SK-N-SH (cell line): ENCODE measurements around the gene ANK3. TPM values are rescaled to one million over a fixed set of nuclear protein-coding genes. Genes with fewer than 3 reads are reported as not detected.

ENCODE experiments used
- CTCF ChIA-PET: fragments of 300-600, 350-600 bp; formaldehyde crosslinking; extraction: SDS; loops from one replicate; lab custom pipeline; 2021; lab: Yijun Ruan, JAX
- POLR2A ChIA-PET: fragments of 350-600 bp; sonication (Branson Sonifier 250); formaldehyde crosslinking; extraction: SDS; loops from one replicate; lab custom pipeline; 2020; ENCODE audit warnings: antibody characterized with exemption, inconsistent platforms; lab: Yijun Ruan, JAX
- DNase-seq: peaks from one replicate; pipeline ENCODE4 v3.0.0; 2012
- H2AFZ ChIP-seq: fragments of 200-600 bp; sonication (generic); 2 replicates; pipeline ENCODE4 v1.8.1; 2016; ENCODE audit warnings: antibody characterized with exemption, mild to moderate bottlenecking, low read depth
- H3F3A ChIP-seq: fragments of 200-600 bp; sonication (generic); replicated peaks from 2 replicates; pipeline ENCODE3; 2016; ENCODE audit warnings: antibody characterized with exemption, mild to moderate bottlenecking; ENCODE audit not compliant: insufficient read depth
- H3K27ac ChIP-seq, 2 experiments: fragments of 200-500 bp in 1 of 2; fragments of 200-600 bp in 1 of 2; sonication (Bioruptor generic) in 1 of 2; sonication (generic), shearing (Covaris generic) in 1 of 2; 2 replicates each; pipeline versions ENCODE4 v1.5.1 to v1.6.1; 2014 to 2016; ENCODE audit warnings: low read depth in 2 of 2, inconsistent platforms in 1 of 2, low read length in 1 of 2, mild to moderate bottlenecking in 1 of 2, mixed read lengths in 1 of 2
- H3K27me3 ChIP-seq: fragments of 200-600 bp; sonication (generic), shearing (Covaris generic); 2 replicates; pipeline ENCODE4 v1.6.1; 2016; ENCODE audit warnings: mixed run types; ENCODE audit not compliant: insufficient read depth
- H3K36me3 ChIP-seq, 2 experiments: fragments of 200-500 bp in 1 of 2; fragments of 200-600 bp in 1 of 2; sonication (Bioruptor generic) in 1 of 2; sonication (generic) in 1 of 2; replicated peaks in 1 of 2; 2 replicates each; pipeline versions ENCODE3 to v1.5.1; 2014 to 2016; ENCODE audit warnings: low read length in 1 of 2, mild to moderate bottlenecking in 1 of 2; ENCODE audit not compliant: insufficient read depth in 2 of 2, control insufficient read depth in 1 of 2
- H3K4me1 ChIP-seq, 2 experiments: fragments of 200-500 bp in 1 of 2; fragments of 200-600 bp in 1 of 2; sonication (Bioruptor generic) in 1 of 2; sonication (generic), shearing (Covaris generic) in 1 of 2; 2 replicates each; pipeline versions ENCODE4 v1.5.1 to v1.6.1; 2014 to 2016; ENCODE audit warnings: low read depth in 1 of 2, low read length in 1 of 2, mixed run types in 1 of 2; ENCODE audit not compliant: insufficient read depth in 2 of 2, control insufficient read depth in 1 of 2
- H3K4me2 ChIP-seq: fragments of 200-600 bp; sonication (generic), shearing (Covaris generic); 2 replicates; pipeline ENCODE4 v1.6.1; 2017; ENCODE audit warnings: mixed run types
- H3K4me3 ChIP-seq, 2 experiments: fragments of 200-500 bp in 1 of 2; fragments of 200-600 bp in 1 of 2; sonication (Bioruptor generic) in 1 of 2; sonication (generic), shearing (Covaris generic) in 1 of 2; 2 replicates each; pipeline versions ENCODE4 v1.5.1 to v1.8.1; 2014 to 2016; ENCODE audit warnings: low read depth in 2 of 2, inconsistent platforms in 1 of 2, low read length in 1 of 2, mild to moderate bottlenecking in 1 of 2, mixed read lengths in 1 of 2, moderate library complexity in 1 of 2
- H3K79me2 ChIP-seq: fragments of 200-600 bp; sonication (generic); 2 replicates; pipeline ENCODE4 v1.8.1; 2017; ENCODE audit warnings: mild to moderate bottlenecking; ENCODE audit not compliant: insufficient read depth
- H3K9ac ChIP-seq: fragments of 200-600 bp; sonication (generic); 2 replicates; pipeline ENCODE4 v1.6.1; 2017; ENCODE audit warnings: mixed run types
- H3K9me2 ChIP-seq: fragments of 200-600 bp; sonication (generic); 2 replicates; pipeline ENCODE4 v1.6.1; 2017; ENCODE audit warnings: mixed run types
- H3K9me3 ChIP-seq: fragments of 200-600 bp; sonication (generic); 2 replicates; pipeline ENCODE4 v1.6.1; 2017; ENCODE audit warnings: mixed run types, mild to moderate bottlenecking, moderate library complexity
- H4K20me1 ChIP-seq: fragments of 200-600 bp; sonication (generic); 2 replicates; pipeline ENCODE4 v1.6.1; 2017; ENCODE audit warnings: mild to moderate bottlenecking, mixed run types; ENCODE audit not compliant: insufficient read depth
- CTCF ChIP-seq: fragments of 200-600 bp; sonication (generic); IDR thresholded peaks from 2 replicates; pipeline ENCODE4 v1.6.1; 2017; ENCODE audit warnings: antibody characterized with exemption, mild to moderate bottlenecking, moderate library complexity
- ELF1 ChIP-seq: IDR thresholded peaks from 2 replicates; pipeline ENCODE4 v1.4.0; 2012
- EP300 ChIP-seq, 2 experiments: IDR thresholded peaks; 2 replicates each; pipeline versions ENCODE4 v1.4.0 to v1.6.1; 2012; ENCODE audit warnings: borderline replicate concordance in 1 of 2, low read depth in 1 of 2, low read length in 1 of 2
- FOXM1 ChIP-seq: IDR thresholded peaks from 2 replicates; pipeline ENCODE4 v1.4.0; 2012; ENCODE audit warnings: low read depth, mild to moderate bottlenecking
- GABPA ChIP-seq: IDR thresholded peaks from 2 replicates; pipeline ENCODE4 v1.4.0; 2012; ENCODE audit warnings: low read depth, mild to moderate bottlenecking
- GATA2 ChIP-seq: sonication (generic); formaldehyde crosslinking; IDR thresholded peaks from 2 replicates; pipeline ENCODE4 v1.5.0; 2020; ENCODE audit warnings: mild to moderate bottlenecking, missing genetic modification reagents
- IRF3 ChIP-seq: fragments of 150-350 bp; IDR thresholded peaks from 2 replicates; pipeline ENCODE4 v1.6.1; 2016; ENCODE audit warnings: mild to moderate bottlenecking, low read depth, low read length
- JUND ChIP-seq: IDR thresholded peaks from 2 replicates; pipeline ENCODE4 v1.4.0; 2012
- MAX ChIP-seq: IDR thresholded peaks from 2 replicates; pipeline ENCODE4 v1.4.0; 2012; ENCODE audit warnings: low read depth
- MEF2A ChIP-seq: IDR thresholded peaks from 2 replicates; pipeline ENCODE4 v1.4.0; 2012; ENCODE audit warnings: low read depth, borderline replicate concordance
- NFIC ChIP-seq: IDR thresholded peaks from 2 replicates; pipeline ENCODE4 v1.4.0; 2012; ENCODE audit warnings: borderline replicate concordance
- NRF1 ChIP-seq: IDR thresholded peaks from 2 replicates; pipeline ENCODE4 v1.6.1; 2012; ENCODE audit warnings: low read depth, mild to moderate bottlenecking, low read length
- POLR2AphosphoS5 ChIP-seq: IDR thresholded peaks from 2 replicates; pipeline ENCODE4 v1.6.1; 2012; ENCODE audit warnings: low read depth, low read length
- RCOR1 ChIP-seq: fragments of 150-350 bp; IDR thresholded peaks from 2 replicates; pipeline ENCODE4 v1.6.1; 2017; ENCODE audit warnings: antibody characterized with exemption, low read length
- RXRA ChIP-seq: IDR thresholded peaks from 2 replicates; pipeline ENCODE4 v1.4.0; 2012; ENCODE audit warnings: low read depth, mild to moderate bottlenecking, borderline replicate concordance
- SMC3 ChIP-seq: IDR thresholded peaks from 2 replicates; pipeline ENCODE4 v1.6.1; 2012; ENCODE audit warnings: low read depth, low read length, improper control_type of control experiment
- TAF1 ChIP-seq: IDR thresholded peaks from 2 replicates; pipeline ENCODE4 v1.6.1; 2012; ENCODE audit warnings: low read depth, mild to moderate bottlenecking, low read length, moderate library complexity, borderline replicate concordance
- TCF12 ChIP-seq: IDR thresholded peaks from 2 replicates; pipeline ENCODE4 v1.4.0; 2012
- ZBTB33 ChIP-seq: IDR thresholded peaks from 2 replicates; pipeline ENCODE4 v1.4.0; 2012; ENCODE audit warnings: low read depth, borderline replicate concordance
- WGBS: methylation state at CpG from one replicate; pipeline ENCODE4 v1.1.6; 2017; ENCODE audit warnings: low lambda C conversion rate; 5-methylcytosine and 5-hydroxymethylcytosine counted together
- polyA plus RNA-seq, 3 experiments: library from polyadenylated mRNA; depleted of rRNA; stranded (reverse); fragments of >200 nt; gene quantifications; 2 replicates each; pipeline ENCODE4 v1.2.3, GENCODE V29; 2012
- TF ChIP-seq, protein P1 (sequence below): IDR thresholded peaks from 2 replicates; pipeline ENCODE4 v1.4.0; 2012; ENCODE audit warnings: low read depth, borderline replicate concordance

Gene ANK3
- polyA plus RNA-seq, 1 of the 3 experiments (the other 2 are of a cell fraction) = 10.0 TPM

- TF ChIP-seq CTCF (no peak), NRF1 (no peak), ELF1 (no peak)
Observed at GRCh38 chr10:60093317-60093716, 296.4 kb downstream of the ANK3 start (continued).

- Histone ChIP-seq H3K79me2 (no peaks in the 10 kb centered on the region), H3K36me3 (peaks cover 3 to 13% of the 10 kb centered on the region in 2 experiments), H3K9ac (no peak overlapping the region), H3F3A (no peaks in the 10 kb centered on the region), H4K20me1 (no peaks in the 10 kb centered on the region), H3K4me2 (no peak overlapping the region), H2AFZ (no peak overlapping the region), H3K9me3 (no peaks in the 10 kb centered on the region), H3K4me3 (no peak overlapping the region), H3K9me2 (no peaks in the 10 kb centered on the region), H3K27me3 (no peaks in the 10 kb centered on the region), H3K27ac (no peak overlapping the region), H3K4me1 (no peaks in the 10 kb centered on the region)
- ChIA-PET CTCF (no interaction called here), POLR2A (no interaction called here)
- 78% methylated on average over 2 of the region's 2 CpGs for WGBS
- no peak for DNase-seq
- no peak for TF ChIP-seq RXRA
- no peak for TF ChIP-seq NFIC
- TF ChIP-seq, protein P1, sequence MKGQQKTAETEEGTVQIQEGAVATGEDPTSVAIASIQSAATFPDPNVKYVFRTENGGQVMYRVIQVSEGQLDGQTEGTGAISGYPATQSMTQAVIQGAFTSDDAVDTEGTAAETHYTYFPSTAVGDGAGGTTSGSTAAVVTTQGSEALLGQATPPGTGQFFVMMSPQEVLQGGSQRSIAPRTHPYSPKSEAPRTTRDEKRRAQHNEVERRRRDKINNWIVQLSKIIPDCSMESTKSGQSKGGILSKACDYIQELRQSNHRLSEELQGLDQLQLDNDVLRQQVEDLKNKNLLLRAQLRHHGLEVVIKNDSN = no peak
- no peak for TF ChIP-seq MAX
- no peak for TF ChIP-seq NRF1
- no peak for TF ChIP-seq TAF1
- no peak for TF ChIP-seq SMC3
- TF ChIP-seq GABPA = no peak
- no peak for TF ChIP-seq JUND
- no peak for TF ChIP-seq MEF2A
- TF ChIP-seq ELF1 = no peak
- TF ChIP-seq IRF3 = no peak
Observed at GRCh38 chr10:60086862-60087261, 302.8 kb downstream of the ANK3 start.

DNA sequence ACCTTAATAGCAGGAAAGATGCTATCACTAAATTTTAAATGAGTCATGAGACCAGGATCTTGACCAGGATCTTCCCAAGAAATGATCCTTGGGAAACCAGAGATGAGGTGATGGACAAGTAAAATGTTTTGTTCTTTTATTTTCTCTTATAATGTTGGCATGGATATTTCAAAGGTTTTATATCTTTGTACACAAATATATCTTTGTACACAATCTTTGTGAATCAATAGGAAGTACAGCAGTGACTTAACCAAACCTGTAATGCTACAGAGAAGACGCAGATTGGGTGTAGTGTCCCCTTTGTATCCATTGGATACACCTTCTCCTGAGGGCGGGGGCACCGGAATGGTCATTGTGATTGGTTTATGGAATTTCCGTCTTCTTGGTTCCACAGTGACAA is 303.3 kb downstream of the ANK3 start:
- Histone ChIP-seq H4K20me1 (no peaks in the 10 kb centered on the region), H3K79me2 (no peaks in the 10 kb centered on the region), H3K4me3 (no peak overlapping the region), H3F3A (no peaks in the 10 kb centered on the region), H3K9ac (no peak overlapping the region), H3K9me2 (no peaks in the 10 kb centered on the region), H3K9me3 (no peaks in the 10 kb centered on the region), H3K36me3 (peaks cover 3 to 13% of the 10 kb centered on the region in 2 experiments), H3K27me3 (no peaks in the 10 kb centered on the region), H2AFZ (no peak overlapping the region), H3K4me1 (no peaks in the 10 kb centered on the region), H3K27ac (no peak overlapping the region), H3K4me2 (no peak overlapping the region)
- POLR2A ChIA-PET = no interaction called here
- CTCF ChIA-PET = no interaction called here
- no peak for DNase-seq
- WGBS = 85% methylated on average over 4 of the region's 4 CpGs
- TF ChIP-seq TCF12 = no peak
- TF ChIP-seq TAF1 = no peak
- no peak for TF ChIP-seq EP300 (IDR thresholded peaks at IDR 0.05; ENCODE audit: borderline replicate concordance in 1 of 2, low read depth in 1 of 2, low read length in 1 of 2)
- no peak for TF ChIP-seq RCOR1
- TF ChIP-seq CTCF = no peak
- TF ChIP-seq FOXM1 = no peak
- no peak for TF ChIP-seq ZBTB33
- no peak for TF ChIP-seq GATA2 (CRISPR knock-in tag)
- TF ChIP-seq POLR2AphosphoS5 = no peak
